Endothelial cell of umbilical vein (primary cell): ENCODE results near the gene DPP7. TPM values are rescaled to one million over a fixed set of nuclear protein-coding genes. Genes with fewer than 3 reads are reported as not detected.

Source experiments
- BruUV-seq: library from RNA; stranded (reverse); fragments of 400-500 nt; replicated peaks from 2 replicates; lab custom pipeline; 2021; lab: Mats Ljungman, UMichigan
- CTCF ChIA-PET: fragments of 300-600, 350-600 bp; sonication (Branson Sonifier 250); formaldehyde crosslinking; loops from one replicate; lab custom pipeline; 2021; ENCODE audit warnings: antibody characterized with exemption, inconsistent platforms; lab: Charles Lee
- POLR2A ChIA-PET: fragments of 300-600, 350-600 bp; sonication (Branson Sonifier 250); formaldehyde crosslinking; loops from one replicate; lab custom pipeline; 2021; ENCODE audit warnings: antibody characterized with exemption, inconsistent platforms; lab: Charles Lee
- DNase-seq: peaks from one replicate; pipeline ENCODE4 v3.0.0-alpha.2; 2011; ENCODE audit warnings: low read depth, low spot score
- FAIRE-seq: peaks from 2 replicates; lab custom pipeline; 2011; peaks lifted over from hg19 to GRCh38; lab: Jason Lieb, UNC
- H2AFZ ChIP-seq: 2 replicates; pipeline ENCODE4 v1.6.0; 2012; ENCODE audit warnings: low read depth, low read length, control low read depth, inconsistent platforms
- H3K27ac ChIP-seq: 2 replicates; pipeline ENCODE4 v1.5.1; 2011; ENCODE audit warnings: low read depth, mild to moderate bottlenecking, control low read depth, low read length, moderate library complexity; ENCODE audit not compliant: insufficient read depth
- H3K27me3 ChIP-seq, 2 experiments: 2 replicates each; pipeline versions ENCODE4 v1.6.0 to v1.6.1; 2011; ENCODE audit warnings: low read length in 2 of 2, mixed read lengths in 1 of 2; ENCODE audit not compliant: control insufficient read depth in 2 of 2, insufficient read depth in 2 of 2
- H3K36me3 ChIP-seq, 2 experiments: 2 replicates in 1 of 2; 3 replicates in 1 of 2; pipeline ENCODE4 v1.5.1; 2011; ENCODE audit warnings: low read length in 2 of 2, mild to moderate bottlenecking in 1 of 2, moderate library complexity in 1 of 2; ENCODE audit not compliant: control insufficient read depth in 2 of 2, insufficient read depth in 2 of 2; ENCODE audit errors: extremely low read depth in 1 of 2
- H3K4me1 ChIP-seq: 3 replicates; pipeline ENCODE4 v1.5.1; 2011; ENCODE audit warnings: mild to moderate bottlenecking, low read length; ENCODE audit not compliant: control insufficient read depth, insufficient read depth; ENCODE audit errors: extremely low read depth
- H3K4me2 ChIP-seq: 2 replicates; pipeline ENCODE4 v1.6.1; 2011; ENCODE audit warnings: low read length, control low read depth, mixed read lengths; ENCODE audit not compliant: insufficient read depth
- H3K4me3 ChIP-seq, 3 experiments: fragments of 200-600 bp in 1 of 3; sonication (generic), shearing (Covaris generic) in 1 of 3; replicated peaks in 1 of 3; 2 replicates each; pipeline ENCODE4 v1.5.1; 2011 to 2016; ENCODE audit warnings: control low read depth in 3 of 3, low read length in 3 of 3, mild to moderate bottlenecking in 2 of 3, inconsistent platforms in 1 of 3, low read depth in 1 of 3, moderate library complexity in 1 of 3; ENCODE audit not compliant: insufficient read depth in 1 of 3
- H3K79me2 ChIP-seq: 2 replicates; pipeline ENCODE4 v1.6.0; 2012; ENCODE audit warnings: low read length, inconsistent platforms; ENCODE audit not compliant: control insufficient read depth, insufficient read depth
- H3K9ac ChIP-seq: replicated peaks from 2 replicates; pipeline ENCODE3; 2011; ENCODE audit warnings: low read length, control low read depth; ENCODE audit not compliant: insufficient read depth; ENCODE audit errors: extremely low read depth
- H3K9me1 ChIP-seq: replicated peaks from 3 replicates; pipeline ENCODE4 v1.6.0; 2011; ENCODE audit warnings: mild to moderate bottlenecking, low read length; ENCODE audit not compliant: control insufficient read depth, insufficient read depth; ENCODE audit errors: extremely low read depth
- H3K9me3 ChIP-seq: replicated peaks from 2 replicates; pipeline ENCODE4 v1.5.1; 2012; ENCODE audit warnings: low read length, inconsistent platforms; ENCODE audit not compliant: control insufficient read depth, insufficient read depth
- H4K20me1 ChIP-seq: replicated peaks from 2 replicates; pipeline ENCODE3; 2011; ENCODE audit warnings: mild to moderate bottlenecking, low read length; ENCODE audit not compliant: control insufficient read depth, insufficient read depth; ENCODE audit errors: extremely low read depth
- EZH2 ChIP-seq: IDR thresholded peaks from 2 replicates; pipeline ENCODE4 v1.6.1; 2012; ENCODE audit warnings: borderline replicate concordance, low read depth, mild to moderate bottlenecking, moderate library complexity, low read length, inconsistent platforms; ENCODE audit not compliant: severe bottlenecking
- FOS ChIP-seq: IDR thresholded peaks from 2 replicates; pipeline ENCODE4 v1.6.1; 2011; ENCODE audit warnings: mild to moderate bottlenecking, low read length, moderate library complexity, borderline replicate concordance; ENCODE audit not compliant: insufficient read depth
- GATA2 ChIP-seq: IDR thresholded peaks from 2 replicates; pipeline ENCODE4 v1.7.0; 2011; ENCODE audit warnings: low read depth, mild to moderate bottlenecking, moderate library complexity, mixed read lengths, low read length; ENCODE audit not compliant: insufficient read length, insufficient read depth
- JUN ChIP-seq: IDR thresholded peaks from 2 replicates; pipeline ENCODE4 v1.6.1; 2011; ENCODE audit warnings: borderline replicate concordance, low read depth; ENCODE audit not compliant: insufficient read length, insufficient read depth
- MAX ChIP-seq: IDR thresholded peaks from 2 replicates; pipeline ENCODE4 v1.6.1; 2011; ENCODE audit not compliant: insufficient read depth, insufficient read length
- MYC ChIP-seq: IDR thresholded peaks from one replicate; pipeline ENCODE4 v1.6.1; 2011; ENCODE audit warnings: mild to moderate bottlenecking, low read depth, low read length
- POLR2A ChIP-seq: IDR thresholded peaks from 2 replicates; pipeline ENCODE4 v1.6.1; 2012; ENCODE audit warnings: low read depth, mild to moderate bottlenecking, control low read depth, low read length
- POLR2AphosphoS5 ChIP-seq: IDR thresholded peaks from 2 replicates; pipeline ENCODE4 v1.6.1; 2012; ENCODE audit warnings: low read depth, mild to moderate bottlenecking, control low read depth, low read length, moderate library complexity; ENCODE audit not compliant: insufficient read depth
- dilution Hi-C: fragments of 300-500 bp; cut with MboI; formaldehyde crosslinking; loops from one replicate; pipeline ENCODE4 v1.15.0; 2019; ENCODE audit warnings: low sequenced_read_pairs; ENCODE audit not compliant: extremely low pct_ligation_motif_present
- intact Hi-C: fragments of 100-400 bp; cut with micrococcal nuclease; formaldehyde crosslinking; loops from one replicate; pipeline ENCODE4 v1.10.0; 2022
- polyA plus RNA-seq, 4 experiments: library from polyadenylated mRNA; depleted of rRNA in 3 of 4; stranded (reverse) in 3 of 4; unstranded in 1 of 4; fragments of >200 nt; gene quantifications; 2 replicates each; pipeline versions ENCODE4 v1.2.1 to v1.2.3, GENCODE V29; 2011 to 2012; ENCODE audit warnings: missing spikeins in 1 of 4
- total RNA-seq: library from RNA; stranded (reverse); gene quantifications from 2 replicates; pipeline ENCODE4 v1.2.3, GENCODE V29; 2021
- TF ChIP-seq, protein P1 (sequence below), 2 donors: IDR thresholded peaks; 1 replicate in 1 of 2; 2 replicates in 1 of 2; pipeline ENCODE4 v1.5.1; 2011; ENCODE audit warnings: low read length in 2 of 2, mild to moderate bottlenecking in 2 of 2, moderate library complexity in 2 of 2, control low read depth in 1 of 2, inconsistent platforms in 1 of 2, low read depth in 1 of 2; ENCODE audit not compliant: insufficient read depth in 1 of 2; ENCODE audit errors: extremely low read depth in 1 of 2

The DPP7 gene
- total and polyA plus RNA-seq, 2 donors (not counting 3 experiments of a cell fraction or from before 2014, with no cell fraction given), result 149 to 200 TPM

GRCh38 chr9:137078701-137079400 is 35.7 kb downstream of the DPP7 start:
- TF ChIP-seq FOS (no peak), EZH2 (no peak), JUN (no peak), POLR2A (no peak), MAX (no peak), MYC (no peak), GATA2 (no peak), POLR2AphosphoS5 (no peak)
- TF ChIP-seq, protein P1, sequence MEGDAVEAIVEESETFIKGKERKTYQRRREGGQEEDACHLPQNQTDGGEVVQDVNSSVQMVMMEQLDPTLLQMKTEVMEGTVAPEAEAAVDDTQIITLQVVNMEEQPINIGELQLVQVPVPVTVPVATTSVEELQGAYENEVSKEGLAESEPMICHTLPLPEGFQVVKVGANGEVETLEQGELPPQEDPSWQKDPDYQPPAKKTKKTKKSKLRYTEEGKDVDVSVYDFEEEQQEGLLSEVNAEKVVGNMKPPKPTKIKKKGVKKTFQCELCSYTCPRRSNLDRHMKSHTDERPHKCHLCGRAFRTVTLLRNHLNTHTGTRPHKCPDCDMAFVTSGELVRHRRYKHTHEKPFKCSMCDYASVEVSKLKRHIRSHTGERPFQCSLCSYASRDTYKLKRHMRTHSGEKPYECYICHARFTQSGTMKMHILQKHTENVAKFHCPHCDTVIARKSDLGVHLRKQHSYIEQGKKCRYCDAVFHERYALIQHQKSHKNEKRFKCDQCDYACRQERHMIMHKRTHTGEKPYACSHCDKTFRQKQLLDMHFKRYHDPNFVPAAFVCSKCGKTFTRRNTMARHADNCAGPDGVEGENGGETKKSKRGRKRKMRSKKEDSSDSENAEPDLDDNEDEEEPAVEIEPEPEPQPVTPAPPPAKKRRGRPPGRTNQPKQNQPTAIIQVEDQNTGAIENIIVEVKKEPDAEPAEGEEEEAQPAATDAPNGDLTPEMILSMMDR (IDR thresholded peaks at IDR 0.05; ENCODE audit: extremely low read depth in 1 of 2, insufficient read depth in 1 of 2, low read depth in 1 of 2, low read length in 2 of 2), result no peak
- Histone ChIP-seq H3K9ac (no peak overlapping the region), H4K20me1 (no peaks in the 10 kb centered on the region), H3K4me1 (peaks cover 15% of the 10 kb centered on the region), H2AFZ (no peak overlapping the region), H3K79me2 (peaks cover 6% of the 10 kb centered on the region), H3K9me3 (no peaks in the 10 kb centered on the region), H3K36me3 (peaks cover 0 to 32% of the 10 kb centered on the region in 2 experiments), H3K4me3 (peak overlapping the region in 1 of 3 experiments; percentile 88), H3K27me3 (no peaks in the 10 kb centered on the region), H3K9me1 (no peaks in the 10 kb centered on the region), H3K27ac (no peak overlapping the region), H3K4me2 (no peak overlapping the region)
- intact Hi-C loops (no loop called here), dilution Hi-C loops (no loop called here)
- BruUV-seq, result no TSS peak
- CTCF ChIA-PET, result interaction anchor here (3.7 kb wide), 1 partner anchor 12 kb away, joined by 29 read pairs; no protein-coding TSS in a partner anchor
- FAIRE-seq, result no peak
- POLR2A ChIA-PET, result no interaction called here
- no peak for DNase-seq
